IPS-15b (cell line): ENCODE data around the gene NAB1.

ENCODE experiments used
- H3K27me3 ChIP-seq: one replicate; pipeline ENCODE4 v1.6.1; 2013; ENCODE audit warnings: low read length; ENCODE audit not compliant: control insufficient read depth, insufficient read depth
- H3K36me3 ChIP-seq: one replicate; pipeline ENCODE4 v1.6.1; 2013; ENCODE audit warnings: low read length; ENCODE audit not compliant: control insufficient read depth, insufficient read depth
- H3K4me1 ChIP-seq: one replicate; pipeline ENCODE4 v1.6.1; 2013; ENCODE audit warnings: mild to moderate bottlenecking, low read length; ENCODE audit not compliant: control insufficient read depth, insufficient read depth
- H3K4me3 ChIP-seq: one replicate; pipeline ENCODE4 v1.5.1; 2013; ENCODE audit warnings: low read depth, low read length
- H3K9ac ChIP-seq: one replicate; pipeline ENCODE4 v1.6.1; 2013; ENCODE audit warnings: low read depth, mild to moderate bottlenecking, low read length
- H3K9me3 ChIP-seq: one replicate; pipeline ENCODE4 v1.6.1; 2013; ENCODE audit warnings: mild to moderate bottlenecking, low read length; ENCODE audit not compliant: control insufficient read depth, insufficient read depth

The NAB1 gene

DNA sequence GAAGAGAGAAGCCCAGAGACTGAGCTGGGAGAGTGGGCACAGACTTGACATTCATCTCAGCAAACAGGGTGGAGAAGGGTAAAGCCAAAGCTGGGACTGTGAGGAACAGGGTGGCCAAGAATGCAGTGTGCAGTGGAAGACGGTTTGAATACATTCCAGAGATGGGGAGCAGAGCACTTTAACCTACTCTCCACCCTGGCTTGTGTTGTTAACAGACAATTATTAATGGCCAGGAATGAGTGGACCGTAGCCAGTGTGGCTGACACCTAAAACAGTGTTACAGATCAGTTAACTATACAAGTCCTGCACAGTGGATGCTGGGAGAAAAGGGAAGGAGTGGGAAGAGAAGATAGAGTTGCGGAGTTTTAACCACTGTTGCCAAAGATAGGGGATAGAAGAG is 7.4 kb upstream of the NAB1 start:
- Histone ChIP-seq H3K4me3 (no peak overlapping the region), H3K27me3 (peaks cover 3% of the 10 kb centered on the region), H3K4me1 (no peaks in the 10 kb centered on the region), H3K9me3 (no peaks in the 10 kb centered on the region), H3K9ac (no peak overlapping the region), H3K36me3 (no peaks in the 10 kb centered on the region)

GRCh38 chr2:190646780-190647522 is 1.9 kb upstream of the NAB1 start:
- H3K4me1 ChIP-seq, result peaks cover 4% of the 10 kb centered on the region
- H3K9ac ChIP-seq, result no peak overlapping the region
- H3K4me3 ChIP-seq, result no peak overlapping the region
- no peaks in the 10 kb centered on the region for H3K9me3 ChIP-seq
- no peaks in the 10 kb centered on the region for H3K36me3 ChIP-seq
- H3K27me3 ChIP-seq, result peaks cover 29% of the 10 kb centered on the region

GRCh38 chr2:190648289-190649034 is 421 bp upstream of the NAB1 start:
- H3K9ac ChIP-seq, result no peak overlapping the region
- no peaks in the 10 kb centered on the region for H3K36me3 ChIP-seq
- H3K4me3 ChIP-seq, result peak overlapping the region; percentile 58
- peaks cover 29% of the 10 kb centered on the region for H3K27me3 ChIP-seq
- peaks cover 4% of the 10 kb centered on the region for H3K4me1 ChIP-seq
- H3K9me3 ChIP-seq, result no peaks in the 10 kb centered on the region

DNA sequence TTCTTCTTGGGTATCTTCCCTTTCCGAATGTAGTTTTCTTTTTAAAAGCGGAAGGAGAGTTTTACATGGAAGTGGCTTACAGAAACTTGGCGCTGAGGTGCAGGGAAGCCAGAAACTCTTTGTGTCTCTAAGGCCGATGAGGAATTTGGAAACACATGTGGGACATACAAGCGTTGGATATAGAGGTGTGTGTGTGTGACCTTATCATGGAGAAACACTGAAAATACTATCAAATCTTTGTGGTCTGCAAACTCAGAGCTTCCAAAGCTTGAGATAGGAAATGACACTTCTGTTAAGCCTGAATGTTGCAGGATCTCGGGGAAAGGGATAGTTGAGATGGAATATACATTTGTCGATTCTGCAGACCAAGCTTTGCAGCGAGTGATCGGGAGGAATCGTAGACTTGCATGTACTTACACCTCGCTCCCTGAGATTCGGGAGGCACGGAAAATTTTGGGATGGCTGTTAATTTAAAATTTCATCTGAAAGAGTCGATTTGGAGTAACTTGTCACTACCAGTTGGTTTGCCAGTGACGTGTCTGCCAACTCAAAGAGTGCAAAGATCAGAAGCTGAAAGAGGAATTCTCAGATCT is 1.0 kb downstream of the NAB1 start:
- no peaks in the 10 kb centered on the region for H3K9me3 ChIP-seq
- H3K36me3 ChIP-seq, result no peaks in the 10 kb centered on the region
- peaks cover 29% of the 10 kb centered on the region for H3K27me3 ChIP-seq
- H3K4me3 ChIP-seq, result peak overlapping the region; percentile 58
- peak overlapping the region; percentile 28 for H3K9ac ChIP-seq
- peaks cover 4% of the 10 kb centered on the region for H3K4me1 ChIP-seq

DNA sequence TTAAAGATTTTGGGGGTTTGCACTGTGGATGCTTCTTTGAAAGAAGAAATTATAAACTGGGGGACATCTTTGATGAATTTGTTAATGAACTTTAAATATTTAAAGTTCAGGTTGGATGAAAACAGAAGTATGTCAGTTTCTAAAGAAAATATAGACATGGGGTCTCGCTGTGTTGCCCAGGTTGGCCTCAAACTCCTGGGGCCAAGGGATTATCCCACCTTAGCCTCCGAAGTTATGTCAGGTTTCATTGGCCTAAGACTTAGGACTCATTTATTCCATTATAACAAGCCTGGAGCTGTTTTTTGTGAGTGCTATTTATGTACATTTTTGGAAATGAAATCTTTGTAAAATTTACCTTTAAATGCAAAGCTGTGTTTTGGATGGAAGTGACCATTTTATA is 2.5 kb downstream of the NAB1 start:
- H3K4me3 ChIP-seq, result no peak overlapping the region
- H3K9ac ChIP-seq, result no peak overlapping the region
- no peaks in the 10 kb centered on the region for H3K9me3 ChIP-seq
- peaks cover 4% of the 10 kb centered on the region for H3K4me1 ChIP-seq
- H3K36me3 ChIP-seq, result no peaks in the 10 kb centered on the region
- H3K27me3 ChIP-seq, result peaks cover 27% of the 10 kb centered on the region

- Histone ChIP-seq H3K27me3 (peaks cover 13% of the 10 kb centered on the region), H3K4me1 (peaks cover 4% of the 10 kb centered on the region), H3K4me3 (no peak overlapping the region), H3K9me3 (no peaks in the 10 kb centered on the region), H3K36me3 (no peaks in the 10 kb centered on the region), H3K9ac (no peak overlapping the region)
Observed at GRCh38 chr2:190653231-190653630, 4.3 kb downstream of the NAB1 start.

DNA sequence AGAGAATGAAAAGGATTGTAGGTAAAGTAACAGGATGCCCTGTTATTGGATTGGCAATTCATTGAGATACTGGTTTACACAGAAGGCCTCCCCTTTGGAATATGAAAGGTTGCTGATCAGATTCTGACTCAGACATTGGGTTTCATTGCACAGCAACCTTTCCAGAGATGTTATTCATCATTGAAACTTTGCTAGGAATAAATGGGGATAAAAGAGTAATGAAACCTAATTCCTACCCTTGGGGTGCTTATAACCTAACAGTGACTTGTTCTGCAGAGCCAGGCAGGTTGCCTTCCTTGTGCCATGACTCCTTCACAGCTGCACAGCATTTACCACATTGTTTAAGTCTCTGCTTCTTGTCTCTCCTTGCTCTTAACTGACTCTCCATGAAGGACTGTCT is 5.0 kb downstream of the NAB1 start:
- Histone ChIP-seq H3K9me3 (no peaks in the 10 kb centered on the region), H3K36me3 (no peaks in the 10 kb centered on the region), H3K27me3 (peaks cover 13% of the 10 kb centered on the region), H3K9ac (no peak overlapping the region), H3K4me3 (no peak overlapping the region), H3K4me1 (peaks cover 4% of the 10 kb centered on the region)

GRCh38 chr2:190655113-190655512 is 6.2 kb downstream of the NAB1 start:
- peaks cover 9% of the 10 kb centered on the region for H3K27me3 ChIP-seq
- H3K36me3 ChIP-seq, result no peaks in the 10 kb centered on the region
- peaks cover 4% of the 10 kb centered on the region for H3K4me1 ChIP-seq
- H3K4me3 ChIP-seq, result no peak overlapping the region
- H3K9ac ChIP-seq, result no peak overlapping the region
- no peaks in the 10 kb centered on the region for H3K9me3 ChIP-seq

DNA sequence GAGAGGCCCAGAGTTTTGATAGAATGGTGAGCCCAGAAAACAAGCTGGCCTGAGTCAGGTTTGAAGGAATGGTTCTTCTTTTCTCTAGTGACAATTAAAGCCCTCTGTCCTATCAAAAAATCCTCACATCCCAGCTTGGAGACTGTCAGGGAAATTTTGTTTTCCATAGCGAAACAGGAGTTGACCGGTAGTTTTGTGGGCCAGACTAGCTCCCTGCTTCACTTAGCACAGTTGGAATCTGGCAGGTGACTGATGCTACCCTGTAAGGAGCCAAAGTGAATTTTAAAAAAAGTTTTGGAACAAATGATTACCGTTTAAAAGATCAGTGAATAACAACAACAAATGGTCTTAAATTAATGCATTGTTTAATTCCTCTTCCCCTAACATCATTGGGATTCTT is 6.7 kb downstream of the NAB1 start:
- peaks cover 5% of the 10 kb centered on the region for H3K27me3 ChIP-seq
- H3K4me3 ChIP-seq, result no peak overlapping the region
- H3K9me3 ChIP-seq, result no peaks in the 10 kb centered on the region
- H3K9ac ChIP-seq, result no peak overlapping the region
- no peaks in the 10 kb centered on the region for H3K36me3 ChIP-seq
- H3K4me1 ChIP-seq, result no peaks in the 10 kb centered on the region

GRCh38 chr2:190656301-190656700 is 7.4 kb downstream of the NAB1 start:
- Histone ChIP-seq H3K36me3 (no peaks in the 10 kb centered on the region), H3K4me1 (no peaks in the 10 kb centered on the region), H3K4me3 (no peak overlapping the region)

GRCh38 chr2:190657474-190658255 is 8.8 kb downstream of the NAB1 start:
- no peaks in the 10 kb centered on the region for H3K4me1 ChIP-seq
- no peak overlapping the region for H3K4me3 ChIP-seq
- H3K27me3 ChIP-seq, result no peaks in the 10 kb centered on the region
- no peak overlapping the region for H3K9ac ChIP-seq
- H3K36me3 ChIP-seq, result no peaks in the 10 kb centered on the region
- no peaks in the 10 kb centered on the region for H3K9me3 ChIP-seq

More at GRCh38 chr2:190656301-190656700, 7.4 kb downstream of the NAB1 start:
- no peaks in the 10 kb centered on the region for H3K27me3 ChIP-seq
- no peaks in the 10 kb centered on the region for H3K9me3 ChIP-seq
- no peak overlapping the region for H3K9ac ChIP-seq
